Natural killer cell (primary cell): ENCODE results near the gene MAPRE3. TPM values are rescaled to one million over a fixed set of nuclear protein-coding genes. Genes with fewer than 3 reads are reported as not detected.

ENCODE experiments used
- ATAC-seq, 3 donors: fragments of 150-1000 bp in 2 of 3; fragments of 200-7000 bp in 1 of 3; cut with Tn5 transposase; 1 replicate in 1 of 3; 2 replicates in 2 of 3; pipeline ENCODE4 v1.10.0; 2021; ENCODE audit warnings: mild to moderate bottlenecking in 2 of 3, moderate library complexity in 2 of 3
- DNase-seq, 2 donors: peaks; one replicate each; pipeline versions ENCODE4 v3.0.0 to v3.0.0-alpha.2; 2013 to 2021; ENCODE audit warnings: mixed read lengths in 1 of 2
- H3K27ac ChIP-seq: one replicate; pipeline ENCODE4 v1.5.1; 2013; ENCODE audit warnings: mild to moderate bottlenecking, low read length
- H3K27me3 ChIP-seq: one replicate; pipeline ENCODE4 v1.6.1; 2013; ENCODE audit warnings: low read length; ENCODE audit not compliant: control insufficient read depth, insufficient read depth
- H3K36me3 ChIP-seq: one replicate; pipeline ENCODE4 v1.6.1; 2013; ENCODE audit warnings: low read length; ENCODE audit not compliant: control insufficient read depth, insufficient read depth
- H3K4me1 ChIP-seq: one replicate; pipeline ENCODE4 v1.6.1; 2013; ENCODE audit warnings: low read length; ENCODE audit not compliant: control insufficient read depth, insufficient read depth
- H3K4me3 ChIP-seq: one replicate; pipeline ENCODE4 v1.5.1; 2013; ENCODE audit warnings: low read length
- H3K9me3 ChIP-seq: one replicate; pipeline ENCODE4 v1.6.1; 2013; ENCODE audit warnings: low read length; ENCODE audit not compliant: control insufficient read depth, insufficient read depth
- H3K27ac Mint-ChIP-seq, 2 donors: one replicate each; pipeline ENCODE4 v1.8.0; 2022; ENCODE audit warnings: mild to moderate bottlenecking in 2 of 2, mixed read lengths in 2 of 2, moderate library complexity in 1 of 2
- H3K27me3 Mint-ChIP-seq, 2 donors: one replicate each; pipeline ENCODE4 v1.8.0; 2022; ENCODE audit warnings: low read depth in 2 of 2, mixed read lengths in 2 of 2
- H3K36me3 Mint-ChIP-seq: one replicate; pipeline ENCODE4 v1.8.0; 2022; ENCODE audit warnings: mixed read lengths
- H3K4me1 Mint-ChIP-seq, 2 donors: one replicate each; pipeline ENCODE4 v1.8.0; 2022; ENCODE audit warnings: mixed read lengths in 2 of 2
- H3K4me3 Mint-ChIP-seq: one replicate; pipeline ENCODE4 v1.8.0; 2022; ENCODE audit warnings: mild to moderate bottlenecking, moderate library complexity, mixed read lengths
- H3K9me3 Mint-ChIP-seq, 2 donors: one replicate each; pipeline ENCODE4 v1.8.0; 2022; ENCODE audit warnings: mixed read lengths in 2 of 2
- WGBS: methylation state at CpG from one replicate; pipeline ENCODE4 v1.1.7; 2013; ENCODE audit warnings: missing lambda C conversion rate; ENCODE audit not compliant: insufficient coverage; 5-methylcytosine and 5-hydroxymethylcytosine counted together
- intact Hi-C: fragments of 100-400 bp; cut with micrococcal nuclease; formaldehyde crosslinking; loops from one replicate; pipeline ENCODE4 v1.14.2; 2022
- total RNA-seq, 4 donors: library from RNA; stranded (reverse); fragments of 120-200 nt in 1 of 4; gene quantifications; one replicate each; pipeline versions ENCODE4 v1.2.3 to v1.2.4, GENCODE V29; 2013 to 2022
- TF ChIP-seq, protein P1 (sequence below): fragments of 200-600 bp; IDR thresholded peaks from one replicate; pipeline ENCODE4 v1.8.0; 2022; ENCODE audit warnings: antibody characterized with exemption

The MAPRE3 gene
- total RNA-seq, 3 donors from 2014 or later (not counting 1 experiment from before 2014, with no cell fraction given): 3.9 to 5.0 (median 4.2) TPM

DNA sequence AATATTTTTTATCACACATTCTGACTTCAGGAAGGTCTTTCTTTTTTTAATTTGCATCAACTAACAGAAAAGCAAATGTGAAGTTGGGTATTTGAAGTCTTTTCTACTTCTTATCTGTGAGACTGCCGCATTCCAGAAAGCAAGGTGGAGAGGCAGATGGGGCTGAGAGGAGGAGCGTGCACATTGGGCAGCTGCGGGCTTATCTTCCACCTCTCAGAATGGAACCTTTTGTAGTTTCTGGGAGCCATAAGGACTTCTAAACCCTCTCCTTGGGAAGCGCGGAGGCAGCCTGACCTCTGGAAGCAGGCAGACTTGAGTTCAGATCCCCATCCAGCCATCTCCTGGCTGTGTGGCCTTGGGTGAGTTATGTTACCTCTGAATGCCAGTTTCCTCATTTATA is 3.9 kb downstream of the MAPRE3 start:
- TF ChIP-seq, protein P1, sequence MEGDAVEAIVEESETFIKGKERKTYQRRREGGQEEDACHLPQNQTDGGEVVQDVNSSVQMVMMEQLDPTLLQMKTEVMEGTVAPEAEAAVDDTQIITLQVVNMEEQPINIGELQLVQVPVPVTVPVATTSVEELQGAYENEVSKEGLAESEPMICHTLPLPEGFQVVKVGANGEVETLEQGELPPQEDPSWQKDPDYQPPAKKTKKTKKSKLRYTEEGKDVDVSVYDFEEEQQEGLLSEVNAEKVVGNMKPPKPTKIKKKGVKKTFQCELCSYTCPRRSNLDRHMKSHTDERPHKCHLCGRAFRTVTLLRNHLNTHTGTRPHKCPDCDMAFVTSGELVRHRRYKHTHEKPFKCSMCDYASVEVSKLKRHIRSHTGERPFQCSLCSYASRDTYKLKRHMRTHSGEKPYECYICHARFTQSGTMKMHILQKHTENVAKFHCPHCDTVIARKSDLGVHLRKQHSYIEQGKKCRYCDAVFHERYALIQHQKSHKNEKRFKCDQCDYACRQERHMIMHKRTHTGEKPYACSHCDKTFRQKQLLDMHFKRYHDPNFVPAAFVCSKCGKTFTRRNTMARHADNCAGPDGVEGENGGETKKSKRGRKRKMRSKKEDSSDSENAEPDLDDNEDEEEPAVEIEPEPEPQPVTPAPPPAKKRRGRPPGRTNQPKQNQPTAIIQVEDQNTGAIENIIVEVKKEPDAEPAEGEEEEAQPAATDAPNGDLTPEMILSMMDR: no peak
- Histone ChIP-seq H3K36me3 (no peaks in the 10 kb centered on the region), H3K27me3 (no peaks in the 10 kb centered on the region), H3K4me1 (peaks cover 14% of the 10 kb centered on the region), H3K27ac (no peak overlapping the region), H3K4me3 (no peak overlapping the region), H3K9me3 (no peaks in the 10 kb centered on the region)
- Mint-ChIP-seq H3K9me3 (no peaks in the 10 kb centered on the region), H3K27ac (no peak overlapping the region), H3K36me3 (no peaks in the 10 kb centered on the region), H3K27me3 (peaks cover 5 to 14% of the 10 kb centered on the region in 2 donors), H3K4me3 (no peak overlapping the region), H3K4me1 (peaks cover 19 to 26% of the 10 kb centered on the region in 2 donors)
- DNase-seq (no peak), ATAC-seq (no peak)
- intact Hi-C loops: no loop called here
- WGBS: 100% methylated on average over 4 of the region's 5 CpGs

DNA sequence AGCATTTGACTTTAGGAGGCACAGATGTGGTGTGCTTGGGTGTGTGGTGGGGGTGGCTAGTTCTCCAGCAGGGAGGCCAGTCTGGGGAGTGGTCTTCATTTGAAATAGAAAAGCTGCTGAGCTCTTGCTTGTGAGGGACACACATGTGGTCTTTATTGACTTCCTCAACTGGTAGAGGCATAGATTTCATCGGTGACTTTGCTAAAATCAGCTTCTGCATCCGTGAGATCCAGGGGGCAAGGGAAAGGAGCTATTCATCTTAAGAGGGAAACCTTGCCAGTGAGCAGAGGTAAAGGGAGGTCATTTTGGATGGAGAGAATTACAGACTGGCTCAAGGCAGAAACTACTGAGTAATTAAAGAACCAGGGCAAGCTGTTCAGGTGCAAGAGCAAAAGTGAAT is 4.7 kb downstream of the MAPRE3 start:
- H3K36me3 ChIP-seq: no peaks in the 10 kb centered on the region
- H3K9me3 ChIP-seq: no peaks in the 10 kb centered on the region
- Mint-ChIP-seq H3K36me3 (no peaks in the 10 kb centered on the region), H3K4me1 (peaks cover 12 to 18% of the 10 kb centered on the region in 2 donors), H3K9me3 (no peaks in the 10 kb centered on the region), H3K4me3 (no peak overlapping the region), H3K27ac (no peak overlapping the region), H3K27me3 (peaks cover 2 to 13% of the 10 kb centered on the region in 2 donors)
- H3K4me3 ChIP-seq: no peak overlapping the region
- DNase-seq: no peak
- H3K27me3 ChIP-seq: no peaks in the 10 kb centered on the region
- no peak overlapping the region for H3K27ac ChIP-seq
- ATAC-seq: no peak
- WGBS: 10% methylated on average over 2 of the region's 2 CpGs
- peaks cover 8% of the 10 kb centered on the region for H3K4me1 ChIP-seq
- TF ChIP-seq, protein P1: no peak
- intact Hi-C loops: no loop called here

GRCh38 chr2:26975656-26976055 is 5.2 kb downstream of the MAPRE3 start:
- intact Hi-C loops: no loop called here
- TF ChIP-seq, protein P1: no peak
- H3K36me3 ChIP-seq: no peaks in the 10 kb centered on the region
- H3K27ac ChIP-seq: no peak overlapping the region
- no peaks in the 10 kb centered on the region for H3K9me3 ChIP-seq
- peaks cover 11 to 16% of the 10 kb centered on the region in 2 donors for H3K4me1 Mint-ChIP-seq
- H3K27me3 Mint-ChIP-seq: peaks cover 2 to 13% of the 10 kb centered on the region in 2 donors
- H3K4me3 Mint-ChIP-seq: no peak overlapping the region
- H3K27ac Mint-ChIP-seq: no peak overlapping the region
- H3K36me3 Mint-ChIP-seq: no peaks in the 10 kb centered on the region
- no peaks in the 10 kb centered on the region for H3K9me3 Mint-ChIP-seq
- no peak for DNase-seq
- H3K4me1 ChIP-seq: peaks cover 6% of the 10 kb centered on the region
- H3K27me3 ChIP-seq: no peaks in the 10 kb centered on the region
- 82% methylated on average over 1 of the region's 1 CpG for WGBS
- no peak for ATAC-seq
- H3K4me3 ChIP-seq: no peak overlapping the region

DNA sequence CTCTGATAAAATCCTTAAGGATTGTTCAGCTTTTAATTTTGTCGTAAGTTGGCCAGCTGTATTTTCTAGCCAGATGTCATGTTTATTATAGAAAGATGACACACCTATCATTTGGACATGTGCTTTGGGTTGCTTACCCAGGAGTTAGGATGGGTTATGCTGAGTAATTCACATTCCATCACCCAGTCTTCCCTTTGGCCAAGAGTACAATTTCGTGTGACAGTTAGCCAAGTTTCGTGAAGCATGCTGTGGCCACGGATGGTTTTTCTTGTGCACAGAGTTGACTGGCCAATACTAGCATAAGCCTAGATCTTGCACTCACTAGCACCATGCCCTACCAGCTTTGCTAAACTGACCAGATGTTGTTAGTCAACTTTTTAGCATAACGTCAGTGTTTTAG is 5.8 kb downstream of the MAPRE3 start:
- no peak for ATAC-seq

More for the DNA sequence above, 5.8 kb downstream of the MAPRE3 start:
- H3K27me3 ChIP-seq: no peaks in the 10 kb centered on the region
- peaks cover 2 to 13% of the 10 kb centered on the region in 2 donors for H3K27me3 Mint-ChIP-seq
- peaks cover 2% of the 10 kb centered on the region for H3K4me1 ChIP-seq
- H3K36me3 Mint-ChIP-seq: no peaks in the 10 kb centered on the region
- DNase-seq: no peak
- intact Hi-C loops: no loop called here
- WGBS: 95% methylated on average over 5 of the region's 5 CpGs
- no peak overlapping the region for H3K4me3 Mint-ChIP-seq
- H3K27ac Mint-ChIP-seq: no peak overlapping the region
- no peak overlapping the region for H3K27ac ChIP-seq
- H3K9me3 ChIP-seq: no peaks in the 10 kb centered on the region
- no peak overlapping the region for H3K4me3 ChIP-seq
- H3K9me3 Mint-ChIP-seq: no peaks in the 10 kb centered on the region
- H3K4me1 Mint-ChIP-seq: peaks cover 10 to 11% of the 10 kb centered on the region in 2 donors
- no peaks in the 10 kb centered on the region for H3K36me3 ChIP-seq
- TF ChIP-seq, protein P1: no peak
